ENCODE measurements around the gene C2orf72. TPM values are rescaled to one million over a fixed set of nuclear protein-coding genes. Genes with fewer than 3 reads are reported as not detected.
"Not testable (repeated sequence)": the region's sequence is repeated elsewhere in the genome, so short reads cannot be mapped to it uniquely, and the experiment has no call there.

The C2orf72 gene
- total RNA-seq, 1 experiment from 2014 or later, result 0.40 TPM

DNA sequence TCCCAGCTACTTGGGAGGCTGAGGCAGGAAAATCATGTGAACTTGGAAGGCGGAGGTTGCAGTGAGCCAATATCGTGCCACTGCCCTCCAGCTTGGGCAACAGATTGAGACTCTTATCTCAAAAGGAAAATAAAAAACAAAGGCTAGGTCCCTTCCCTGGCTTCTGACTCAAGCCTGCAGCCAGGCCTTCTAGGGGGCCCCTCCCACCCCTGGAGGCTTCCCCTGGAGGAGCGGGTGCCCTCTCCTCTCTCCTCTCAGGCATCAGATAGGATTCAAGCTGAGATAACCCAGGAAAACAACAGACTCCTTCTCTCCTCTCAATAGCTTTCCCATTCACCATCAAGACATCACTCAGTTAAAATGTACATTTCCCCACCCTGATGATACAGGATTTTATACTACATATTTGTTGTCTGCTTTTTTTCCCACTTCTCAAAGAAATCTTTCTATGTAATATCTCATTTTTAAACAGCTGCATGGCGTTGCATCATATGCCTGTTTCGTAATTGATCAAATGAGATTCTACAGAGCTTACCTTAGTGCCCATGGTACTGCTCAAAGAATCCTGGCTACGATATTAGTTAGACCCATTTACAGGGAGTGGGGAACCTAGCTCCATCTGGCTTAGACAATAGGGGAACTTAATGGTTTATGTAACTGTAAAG is 20.6 kb upstream of the C2orf72 start:
- Histone ChIP-seq H3F3A (ENCODE audit: low read length, unreplicated experiment) (no peaks in the 10 kb centered on the region), H3K9me3 (ENCODE audit: low read length) (no peaks in the 10 kb centered on the region), H3K9ac (ENCODE audit: low read length) (no peak overlapping the region), H2AFZ (ENCODE audit: low read length) (no peak overlapping the region), H3K36me3 (ENCODE audit: low read depth, low read length) (no peaks in the 10 kb centered on the region), H3K27me3 (ENCODE audit: low read length) (peaks cover 12% of the 10 kb centered on the region), H3K79me2 (ENCODE audit: low read length) (no peaks in the 10 kb centered on the region), H3K9me2 (replicated peaks; ENCODE audit: low read length) (no peaks in the 10 kb centered on the region), H3K4me1 (ENCODE audit: insufficient read depth, low read length) (no peaks in the 10 kb centered on the region), H4K20me1 (ENCODE audit: low read length) (no peaks in the 10 kb centered on the region), H3K4me2 (ENCODE audit: low read length) (no peak overlapping the region), H3K27ac (ENCODE audit: low read length) (no peak overlapping the region), H3K4me3 (ENCODE audit: low read length) (no peak overlapping the region)
- CTCF ChIA-PET, result no interaction called here
- ATAC-seq (no peak), DNase-seq (no peak)
- BruUV-seq (replicated peaks), result no TSS peak
- TF ChIP-seq EZH2 (IDR thresholded peaks at IDR 0.05; ENCODE audit: low read length, unreplicated experiment), result no peak
- intact Hi-C loops (cut with micrococcal nuclease), result no loop called here
- POLR2A ChIA-PET (ENCODE audit: unreplicated experiment), result no interaction called here

DNA sequence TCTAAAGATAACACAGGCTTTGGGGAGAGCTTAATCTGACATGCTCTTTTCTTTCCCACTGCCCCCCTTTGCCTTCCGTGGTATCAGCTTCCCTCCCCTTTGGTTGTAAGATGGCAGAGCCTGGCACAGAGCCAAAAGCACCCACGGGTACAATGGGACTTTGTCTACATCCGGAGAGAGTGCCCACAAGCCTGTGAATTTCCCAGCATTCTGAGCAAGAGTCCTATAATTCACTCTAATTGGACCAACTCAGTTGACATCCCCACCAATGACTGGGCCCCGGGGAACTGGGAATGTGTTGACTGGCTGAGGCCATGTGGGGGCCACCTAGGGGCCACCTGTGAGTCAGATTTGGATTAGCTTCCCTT is 20.1 kb upstream of the C2orf72 start:
- H3K9me2 ChIP-seq (replicated peaks; ENCODE audit: low read length), result no peaks in the 10 kb centered on the region
- no peaks in the 10 kb centered on the region for H3K4me1 ChIP-seq (ENCODE audit: insufficient read depth, low read length)
- ChIA-PET CTCF (no interaction called here), POLR2A (ENCODE audit: unreplicated experiment) (no interaction called here)
- H2AFZ ChIP-seq (ENCODE audit: low read length), result no peak overlapping the region
- peaks cover 11% of the 10 kb centered on the region for H3K27me3 ChIP-seq (ENCODE audit: low read length)
- no peaks in the 10 kb centered on the region for H3K79me2 ChIP-seq (ENCODE audit: low read length)
- H3K4me2 ChIP-seq (ENCODE audit: low read length), result no peak overlapping the region
- no peak overlapping the region for H3K9ac ChIP-seq (ENCODE audit: low read length)
- no peaks in the 10 kb centered on the region for H4K20me1 ChIP-seq (ENCODE audit: low read length)
- no TSS peak for BruUV-seq (replicated peaks)
- no peak for ATAC-seq
- no peaks in the 10 kb centered on the region for H3K9me3 ChIP-seq (ENCODE audit: low read length)
- no peaks in the 10 kb centered on the region for H3K36me3 ChIP-seq (ENCODE audit: low read depth, low read length)
- no peak overlapping the region for H3K4me3 ChIP-seq (ENCODE audit: low read length)
- H3F3A ChIP-seq (ENCODE audit: low read length, unreplicated experiment), result no peaks in the 10 kb centered on the region
- no peak for TF ChIP-seq EZH2phosphoT487 (IDR thresholded peaks at IDR 0.05; ENCODE audit: borderline replicate concordance, low read length)
- TF ChIP-seq, protein P1, sequence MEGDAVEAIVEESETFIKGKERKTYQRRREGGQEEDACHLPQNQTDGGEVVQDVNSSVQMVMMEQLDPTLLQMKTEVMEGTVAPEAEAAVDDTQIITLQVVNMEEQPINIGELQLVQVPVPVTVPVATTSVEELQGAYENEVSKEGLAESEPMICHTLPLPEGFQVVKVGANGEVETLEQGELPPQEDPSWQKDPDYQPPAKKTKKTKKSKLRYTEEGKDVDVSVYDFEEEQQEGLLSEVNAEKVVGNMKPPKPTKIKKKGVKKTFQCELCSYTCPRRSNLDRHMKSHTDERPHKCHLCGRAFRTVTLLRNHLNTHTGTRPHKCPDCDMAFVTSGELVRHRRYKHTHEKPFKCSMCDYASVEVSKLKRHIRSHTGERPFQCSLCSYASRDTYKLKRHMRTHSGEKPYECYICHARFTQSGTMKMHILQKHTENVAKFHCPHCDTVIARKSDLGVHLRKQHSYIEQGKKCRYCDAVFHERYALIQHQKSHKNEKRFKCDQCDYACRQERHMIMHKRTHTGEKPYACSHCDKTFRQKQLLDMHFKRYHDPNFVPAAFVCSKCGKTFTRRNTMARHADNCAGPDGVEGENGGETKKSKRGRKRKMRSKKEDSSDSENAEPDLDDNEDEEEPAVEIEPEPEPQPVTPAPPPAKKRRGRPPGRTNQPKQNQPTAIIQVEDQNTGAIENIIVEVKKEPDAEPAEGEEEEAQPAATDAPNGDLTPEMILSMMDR (conservative IDR thresholded peaks at IDR 0.05; ENCODE audit: low read depth, low read length), result no peak
- TF ChIP-seq EZH2 (IDR thresholded peaks at IDR 0.05; ENCODE audit: low read length, unreplicated experiment), result no peak
- no peak overlapping the region for H3K27ac ChIP-seq (ENCODE audit: low read length)
- DNase-seq, result no peak
- intact Hi-C loops (cut with micrococcal nuclease), result no loop called here

DNA sequence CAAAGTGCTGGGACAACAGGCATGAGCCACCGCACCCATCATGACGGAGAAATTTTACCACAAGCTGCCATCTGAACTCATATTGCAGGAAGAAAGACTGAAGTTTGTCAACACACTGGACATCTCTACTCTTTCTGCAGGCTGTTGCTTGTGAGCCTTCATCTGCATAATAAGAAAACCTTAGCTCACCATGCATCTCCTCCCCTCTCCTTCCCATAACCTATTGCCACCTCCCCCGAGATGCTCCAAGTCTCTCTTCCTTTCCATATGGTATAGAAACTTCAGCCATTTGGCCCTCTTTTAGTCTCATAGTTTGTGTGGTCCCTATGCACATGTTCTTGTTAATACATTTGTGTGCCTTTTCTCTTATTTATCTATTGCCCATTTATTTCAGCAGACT is 19.1 kb upstream of the C2orf72 start:
- H3K36me3 ChIP-seq (ENCODE audit: low read depth, low read length), result no peaks in the 10 kb centered on the region
- ChIA-PET CTCF (no interaction called here), POLR2A (ENCODE audit: unreplicated experiment) (no interaction called here)
- H3K4me3 ChIP-seq (ENCODE audit: low read length), result no peak overlapping the region
- no peaks in the 10 kb centered on the region for H3K79me2 ChIP-seq (ENCODE audit: low read length)
- H3K27ac ChIP-seq (ENCODE audit: low read length), result no peak overlapping the region
- H3K9me3 ChIP-seq (ENCODE audit: low read length), result no peaks in the 10 kb centered on the region
- intact Hi-C loops (cut with micrococcal nuclease), result no loop called here
- no peaks in the 10 kb centered on the region for H3K9me2 ChIP-seq (replicated peaks; ENCODE audit: low read length)
- DNase-seq (no peak), ATAC-seq (no peak)
- no TSS peak for BruUV-seq (replicated peaks)
- H4K20me1 ChIP-seq (ENCODE audit: low read length), result no peaks in the 10 kb centered on the region
- no peaks in the 10 kb centered on the region for H3K4me1 ChIP-seq (ENCODE audit: insufficient read depth, low read length)
- H3F3A ChIP-seq (ENCODE audit: low read length, unreplicated experiment), result no peaks in the 10 kb centered on the region
- no peak overlapping the region for H3K9ac ChIP-seq (ENCODE audit: low read length)
- 0 out of 2 replicates have a peak, but pooled peaks cover 6% of the 10 kb centered on the region for H3K27me3 ChIP-seq (ENCODE audit: low read length)
- H2AFZ ChIP-seq (ENCODE audit: low read length), result no peak overlapping the region
- no peak overlapping the region for H3K4me2 ChIP-seq (ENCODE audit: low read length)
- TF ChIP-seq EZH2 (IDR thresholded peaks at IDR 0.05; ENCODE audit: low read length, unreplicated experiment), result no peak
- TF ChIP-seq EZH2phosphoT487 (IDR thresholded peaks at IDR 0.05; ENCODE audit: borderline replicate concordance, low read length), result no peak
- TF ChIP-seq, protein P1 (conservative IDR thresholded peaks at IDR 0.05; ENCODE audit: low read depth, low read length), result no peak

DNA sequence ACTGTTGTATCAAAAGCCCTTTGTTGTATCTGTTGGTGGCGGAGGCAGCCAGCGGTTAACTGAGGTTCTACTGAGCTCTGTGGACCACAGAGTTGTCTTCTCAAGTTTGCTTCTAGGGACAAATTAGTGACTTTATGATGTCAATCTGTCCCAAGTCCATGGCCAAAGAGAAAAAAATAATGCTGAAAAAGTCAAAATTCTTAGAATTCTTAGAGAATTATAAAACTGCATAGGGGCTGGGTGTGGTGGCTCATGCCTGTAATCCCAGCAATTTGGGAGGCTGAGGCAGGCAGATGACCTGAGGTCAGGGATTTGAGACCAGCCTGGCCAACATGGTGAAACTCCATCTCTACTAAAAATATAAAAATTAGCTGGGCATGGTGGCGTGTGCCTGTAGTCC is 12.3 kb upstream of the C2orf72 start:
- H4K20me1 ChIP-seq (ENCODE audit: low read length); H3K4me2 ChIP-seq (ENCODE audit: low read length); ATAC-seq; H3K9me2 ChIP-seq (replicated peaks; ENCODE audit: low read length); POLR2A ChIA-PET (ENCODE audit: unreplicated experiment); H3K27ac ChIP-seq (ENCODE audit: low read length); H3K36me3 ChIP-seq (ENCODE audit: low read depth, low read length); BruUV-seq (replicated peaks); H3K9ac ChIP-seq (ENCODE audit: low read length); CTCF ChIA-PET; H3F3A ChIP-seq (ENCODE audit: low read length, unreplicated experiment); H3K4me1 ChIP-seq (ENCODE audit: insufficient read depth, low read length); H2AFZ ChIP-seq (ENCODE audit: low read length); H3K79me2 ChIP-seq (ENCODE audit: low read length); H3K27me3 ChIP-seq (ENCODE audit: low read length); H3K9me3 ChIP-seq (ENCODE audit: low read length); DNase-seq; intact Hi-C loops (cut with micrococcal nuclease); H3K4me3 ChIP-seq (ENCODE audit: low read length): not testable (repeated sequence)
